Activated CD4-positive, alpha-beta T cell treated with anti-CD3 and anti-CD28 coated beads, Interleukin-10, Interleukin-2, amounts not matched to agents 100 ng/mL and 50 ng/mL, durations not matched to agents 16 hours and 8 hours (primary cell): ENCODE results near the gene UQCC3.

Experiments used
- DNase-seq: peaks from one replicate; pipeline ENCODE4 v3.0.0-alpha.2; 2020

Gene UQCC3

DNA sequence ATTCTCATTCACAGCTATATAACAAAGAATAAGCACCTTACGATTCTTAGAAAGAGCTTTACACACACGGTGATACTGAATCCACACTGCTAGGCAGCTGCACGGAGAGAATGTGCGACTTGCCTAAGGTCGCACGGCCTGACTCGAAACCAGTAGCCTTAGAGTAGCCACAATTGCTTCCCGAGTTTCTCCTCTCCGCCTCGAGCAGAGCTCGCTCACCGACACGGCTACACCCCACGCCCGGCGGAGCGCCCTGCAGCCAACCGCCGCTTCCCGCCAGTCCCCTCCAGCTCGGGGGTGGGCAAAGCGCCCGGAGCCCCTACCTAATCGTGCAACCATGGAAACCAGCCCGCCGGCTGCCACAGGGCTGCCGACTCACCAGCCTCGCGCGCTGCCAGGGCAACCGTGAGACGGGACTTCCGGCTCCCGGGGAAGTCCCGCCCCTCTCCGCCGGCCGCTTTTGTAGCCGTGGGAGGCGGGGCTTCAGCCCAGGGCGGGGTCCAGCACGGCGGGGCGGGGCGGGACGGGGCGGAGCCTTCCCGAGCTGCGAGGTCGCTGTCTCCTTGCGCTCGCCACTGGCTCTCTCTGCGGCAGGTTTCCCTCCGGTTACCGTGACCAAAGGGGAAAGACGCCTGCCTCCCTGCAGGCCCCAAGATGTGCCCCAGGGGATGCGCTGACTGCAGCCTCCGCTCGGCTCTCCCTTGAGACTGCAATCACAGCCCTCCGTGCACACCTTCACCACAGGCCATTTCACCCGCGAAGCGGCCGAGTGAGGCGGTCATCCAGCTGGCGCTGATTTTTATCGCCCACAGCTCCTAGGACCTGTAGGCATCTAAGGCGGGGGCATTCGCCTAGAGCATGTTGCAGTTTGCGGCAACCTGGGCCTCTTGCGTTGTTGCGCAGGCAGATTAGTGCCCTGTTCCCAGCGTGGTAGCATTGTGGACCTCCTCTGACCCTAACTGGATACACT lies 34.7 kb downstream of the UQCC3 start:
- DNase-seq = peak; percentile 97

DNA sequence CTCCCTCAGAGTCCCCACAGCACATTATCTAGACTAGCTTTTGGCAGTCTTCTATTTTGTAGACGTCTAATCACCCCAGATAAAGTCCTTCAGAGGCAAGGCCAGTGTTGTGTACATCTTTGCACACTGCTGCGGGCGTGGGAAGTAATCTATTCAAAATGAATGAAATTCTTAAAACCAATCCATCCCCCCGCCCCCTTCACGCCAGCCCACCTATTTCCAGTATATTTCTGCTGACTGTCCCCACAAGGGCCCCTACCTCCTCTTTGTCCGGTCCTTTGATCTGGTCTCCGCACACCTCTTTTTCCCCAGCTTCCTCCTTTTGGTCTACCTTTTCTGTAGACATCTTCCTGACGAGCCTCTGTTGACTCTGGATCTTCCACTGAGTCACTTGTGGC lies 35.4 kb downstream of the UQCC3 start:
- no peak for DNase-seq

DNA sequence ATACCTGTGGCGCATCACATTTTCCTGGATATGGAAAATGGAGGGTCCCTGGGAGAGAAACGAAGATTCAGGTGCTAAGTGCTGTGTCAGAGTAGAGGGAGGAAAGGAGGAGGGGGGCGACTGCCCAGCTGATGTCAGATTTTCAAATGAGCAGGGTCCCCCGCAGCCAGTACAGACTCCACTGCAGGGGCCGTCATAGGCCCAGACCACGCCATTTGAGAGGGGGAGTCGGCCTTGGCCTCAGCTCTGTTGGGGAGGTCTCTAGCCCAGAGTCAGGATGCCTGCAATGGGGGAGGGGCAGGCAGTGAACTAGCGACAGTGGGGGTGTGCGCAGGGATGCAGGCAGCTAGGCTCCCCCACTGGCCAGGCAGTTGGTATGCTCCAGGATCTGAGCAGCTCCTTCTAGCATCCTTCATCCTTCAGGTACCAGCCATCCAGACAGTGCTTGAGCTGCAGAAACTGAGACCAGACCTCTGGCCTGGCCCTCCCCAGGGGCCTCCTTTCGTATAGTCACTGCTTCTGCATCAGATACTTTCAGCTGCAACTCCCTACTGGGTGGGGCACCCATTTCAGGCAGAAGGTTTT lies 35.9 kb downstream of the UQCC3 start, which contains the start of the genes BSCL2 and GNG3:
Gene BSCL2 (minus strand): TSS at position 148 of the 585 bp plus-strand sequence. CDS start 229 bp downstream, outside the sequence.
Gene GNG3 (plus strand): TSS at position 400 of the 585 bp plus-strand sequence. CDS start 620 bp downstream, outside the sequence.
- DNase-seq = no peak

DNA sequence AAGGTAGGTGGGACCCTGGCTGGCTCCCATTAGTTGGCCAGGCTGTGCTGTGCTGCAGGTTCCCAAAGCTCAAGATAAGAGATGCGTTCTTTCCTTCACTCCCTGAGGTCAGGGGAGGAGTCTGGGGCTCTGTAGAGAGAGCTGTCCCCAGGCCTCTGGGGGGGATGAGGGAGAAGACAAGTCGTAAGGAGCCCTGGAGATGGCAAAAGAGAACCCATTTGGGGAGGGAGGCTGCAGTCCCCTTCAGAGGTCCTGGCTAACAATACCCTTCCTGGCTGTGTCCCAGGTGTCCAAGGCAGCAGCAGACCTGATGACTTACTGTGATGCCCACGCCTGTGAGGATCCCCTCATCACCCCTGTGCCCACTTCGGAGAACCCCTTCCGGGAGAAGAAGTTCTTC lies 36.9 kb downstream of the UQCC3 start:
- no peak for DNase-seq

DNA sequence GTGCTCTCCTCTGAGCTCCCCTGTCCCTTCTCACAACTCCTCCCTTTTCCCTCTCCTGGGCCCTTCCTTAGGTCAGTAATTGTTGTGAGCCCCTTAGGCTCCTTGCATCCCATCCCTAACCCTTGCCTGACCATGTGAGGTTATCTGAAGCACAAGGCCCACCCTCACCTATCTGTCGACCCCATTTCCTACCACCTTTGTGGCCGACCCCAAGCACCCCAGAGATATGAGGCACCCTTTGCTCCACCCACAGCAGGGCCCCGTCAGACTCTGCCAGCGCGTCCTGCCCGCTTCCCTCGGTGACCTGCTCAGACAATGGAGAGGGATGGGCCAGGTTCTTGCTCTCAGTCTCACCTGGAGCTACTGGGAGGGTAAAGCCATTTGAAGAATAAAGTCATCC lies 37.3 kb downstream of the UQCC3 start:
- DNase-seq = peak; percentile 43

DNA sequence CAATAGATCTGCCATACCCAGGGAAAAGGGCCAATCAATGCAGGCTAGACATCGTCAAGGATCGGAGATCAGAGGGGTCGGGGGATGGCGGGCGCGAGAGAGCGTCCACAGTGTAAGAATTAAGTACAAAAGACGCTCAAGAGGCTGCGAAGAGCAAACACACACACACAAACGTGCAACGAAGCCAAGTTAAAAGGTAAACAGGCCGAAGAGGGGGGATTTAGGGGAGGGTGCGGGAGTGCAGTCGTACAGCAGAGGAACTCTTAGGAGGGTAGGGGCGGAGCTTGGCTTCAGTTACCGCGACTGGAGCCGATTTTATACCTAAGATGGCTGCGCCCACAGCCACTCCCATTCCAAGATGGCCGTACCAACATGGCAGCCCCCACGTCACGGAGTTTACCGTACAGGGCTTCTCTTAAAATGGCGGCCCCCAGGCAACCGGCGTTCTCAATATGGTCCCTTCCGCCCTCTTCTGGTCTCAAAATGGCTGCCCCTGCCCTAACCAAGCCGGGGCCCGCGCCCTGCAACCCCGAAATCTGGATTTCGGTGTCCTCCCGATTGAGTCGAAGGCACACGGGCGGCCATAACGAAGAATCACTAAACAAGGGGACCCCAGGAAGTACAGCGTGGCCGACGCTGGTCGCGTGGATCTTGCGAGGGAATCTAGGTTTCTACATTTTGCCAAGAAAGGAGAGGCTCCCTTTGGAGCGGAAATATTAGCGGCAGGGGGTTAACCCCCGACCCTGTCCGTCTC lies 38.0 kb downstream of the UQCC3 start:
- peak; percentile 98 for DNase-seq

DNA sequence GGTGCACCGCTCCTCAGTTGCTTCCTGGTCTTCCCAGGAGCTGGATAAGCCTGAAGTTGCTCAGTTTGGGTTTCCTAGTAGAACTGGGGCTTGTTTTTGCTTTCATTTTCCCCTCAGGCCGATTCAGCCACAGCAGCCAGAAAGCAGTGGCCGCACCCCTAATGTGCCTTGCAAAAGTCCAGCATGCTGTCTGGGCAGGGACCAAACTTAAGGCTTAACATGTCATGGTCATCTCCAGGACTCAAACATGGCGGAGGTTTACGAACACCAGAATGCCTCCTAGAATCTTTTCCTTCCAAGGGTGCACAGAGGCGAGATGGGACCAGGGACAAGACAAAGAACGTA lies 38.5 kb downstream of the UQCC3 start:
- DNase-seq = no peak

DNA sequence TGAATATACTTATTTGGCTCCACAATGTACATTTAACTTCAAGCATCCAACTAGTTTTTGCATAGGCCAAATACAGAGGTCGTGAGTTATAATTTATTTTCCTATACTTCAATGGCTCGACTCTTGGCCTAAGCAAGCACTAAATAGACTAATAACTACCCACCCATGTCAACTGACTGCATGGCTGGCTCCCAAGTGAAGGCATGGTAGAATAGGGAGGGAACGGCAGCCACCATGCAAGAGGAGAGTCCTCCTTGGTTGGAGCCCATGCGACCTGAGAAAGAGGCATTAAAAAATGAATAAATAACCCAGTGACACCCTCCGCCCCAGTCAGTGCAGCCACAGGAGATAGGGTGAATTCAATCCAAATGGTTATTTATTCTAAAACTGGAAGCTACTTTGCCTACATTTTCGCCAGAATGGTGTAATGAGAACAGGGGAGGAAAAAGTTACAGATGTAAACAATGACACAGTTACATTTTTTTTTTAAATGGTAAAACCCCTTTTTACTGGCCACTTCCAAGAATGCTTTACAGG lies 40.9 kb downstream of the UQCC3 start:
- no peak for DNase-seq

DNA sequence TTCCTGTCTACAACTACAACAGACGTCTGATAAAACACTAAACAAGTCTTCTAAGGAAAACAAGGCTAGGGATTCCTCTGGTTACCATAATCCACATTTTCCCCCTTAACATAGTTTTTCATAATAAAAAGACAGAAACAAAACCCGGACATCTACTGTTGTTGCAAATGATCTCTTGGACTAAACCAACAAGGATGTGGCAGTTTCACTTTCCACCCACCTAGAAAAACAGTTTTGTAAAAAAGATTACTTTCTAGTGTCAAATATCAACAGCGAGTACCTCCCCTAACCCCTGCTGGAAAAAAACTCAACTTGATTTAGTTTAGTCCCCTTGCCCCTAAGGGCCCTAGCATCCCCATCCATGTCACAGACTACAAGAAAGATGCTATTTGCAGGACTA lies 41.4 kb downstream of the UQCC3 start:
- DNase-seq = no peak

DNA sequence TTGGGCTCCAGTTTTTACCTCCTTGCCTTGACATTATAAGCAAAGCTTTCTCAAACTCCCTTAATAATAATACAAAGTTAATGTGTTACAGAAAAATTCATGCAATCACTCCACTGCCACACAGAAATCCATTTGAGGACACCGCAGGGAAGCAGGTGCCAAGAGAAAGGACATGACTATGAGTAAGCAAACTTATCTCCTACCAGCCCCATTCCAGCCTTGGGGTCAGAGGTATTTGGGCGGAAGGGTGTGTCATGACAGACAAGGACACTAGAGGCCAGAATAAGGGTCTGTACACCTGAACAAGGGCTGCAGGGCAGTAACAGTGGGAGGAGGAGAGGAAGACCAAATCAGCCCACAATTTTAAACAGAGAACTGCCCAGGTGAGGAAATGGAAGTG lies 41.9 kb downstream of the UQCC3 start:
- no peak for DNase-seq

DNA sequence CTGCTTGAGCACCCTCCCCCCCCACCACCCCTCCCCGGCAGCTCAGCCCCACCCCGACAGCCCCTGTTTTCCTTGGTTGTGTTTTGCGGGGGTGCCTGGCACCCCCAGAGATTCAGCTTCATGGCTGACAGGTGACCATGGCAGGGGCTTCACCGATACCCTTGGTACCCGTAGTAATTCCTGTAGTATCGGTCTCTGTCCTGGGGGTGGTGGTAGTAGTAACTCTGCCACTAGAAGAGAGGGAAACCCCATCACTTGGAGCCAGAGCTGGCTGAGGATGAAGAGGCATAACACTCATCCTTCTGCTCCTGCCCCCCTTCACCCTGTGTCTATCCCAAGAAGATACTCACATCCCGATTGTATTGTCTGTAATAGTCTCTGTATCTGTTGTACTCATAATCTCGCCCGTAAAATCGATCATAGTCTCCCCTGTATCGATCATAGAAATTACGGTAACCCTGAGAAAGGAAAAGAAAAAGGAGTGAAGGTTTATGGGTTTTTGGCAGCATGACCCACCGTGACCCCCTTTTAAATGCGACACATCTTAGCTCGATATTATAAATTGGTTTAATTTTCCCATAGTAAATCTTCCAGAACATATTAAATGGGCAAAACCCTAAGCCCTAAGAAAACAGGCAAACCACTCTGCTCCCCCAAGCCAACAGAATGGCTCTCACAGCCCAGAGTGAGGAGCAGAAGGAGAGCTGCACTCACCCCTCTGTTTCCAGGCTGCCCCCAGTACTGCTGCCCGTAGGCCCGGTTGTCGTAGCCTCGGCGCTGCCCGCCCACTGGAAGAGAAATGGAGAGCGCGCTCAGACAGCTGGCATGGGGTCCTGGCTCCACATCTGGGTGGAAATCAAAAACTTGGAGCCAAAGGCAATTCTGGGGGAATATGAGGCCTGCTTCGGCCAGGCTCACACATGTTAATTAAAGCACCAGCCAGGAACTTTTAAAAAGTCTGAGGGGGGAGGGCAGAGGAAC lies 44.0 kb downstream of the UQCC3 start:
- DNase-seq = no peak

DNA sequence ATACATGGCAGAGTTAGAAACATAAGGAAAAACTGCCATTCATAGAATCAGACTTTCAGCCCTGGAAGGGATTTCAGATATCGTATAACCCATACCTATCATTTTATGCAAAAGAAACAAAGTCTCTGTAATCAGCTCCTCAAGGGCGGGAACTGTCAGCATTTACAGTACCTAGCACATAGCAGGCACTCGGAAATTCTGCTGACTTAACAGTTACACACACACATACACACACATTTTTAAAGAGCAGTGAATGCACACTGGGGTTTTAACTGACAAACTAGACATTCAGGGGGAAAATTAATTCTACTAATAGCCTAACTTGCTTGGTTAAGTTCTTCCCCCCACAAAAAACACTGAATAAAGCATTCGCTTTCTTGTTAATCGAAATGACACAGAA lies 44.7 kb downstream of the UQCC3 start:
- no peak for DNase-seq

DNA sequence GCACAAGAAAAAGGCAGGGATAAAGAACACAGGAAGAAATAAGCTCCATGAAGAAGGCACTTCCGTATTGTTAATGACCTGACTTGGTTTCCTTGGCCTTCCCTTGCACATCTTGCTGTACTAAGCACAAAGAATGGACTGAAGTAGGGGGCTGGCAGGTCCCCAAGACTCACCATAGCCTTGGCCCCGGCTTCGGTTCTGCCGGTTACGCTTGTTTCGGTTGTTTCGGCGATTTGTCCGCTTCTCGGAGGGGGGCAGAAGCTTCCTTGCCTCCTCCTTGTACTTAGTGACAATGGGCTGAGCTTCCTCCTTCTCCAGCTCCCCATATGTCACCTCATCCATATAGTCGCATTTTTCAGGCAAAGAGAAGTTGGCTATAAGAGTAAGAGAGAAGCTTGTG lies 45.3 kb downstream of the UQCC3 start:
- no peak for DNase-seq

DNA sequence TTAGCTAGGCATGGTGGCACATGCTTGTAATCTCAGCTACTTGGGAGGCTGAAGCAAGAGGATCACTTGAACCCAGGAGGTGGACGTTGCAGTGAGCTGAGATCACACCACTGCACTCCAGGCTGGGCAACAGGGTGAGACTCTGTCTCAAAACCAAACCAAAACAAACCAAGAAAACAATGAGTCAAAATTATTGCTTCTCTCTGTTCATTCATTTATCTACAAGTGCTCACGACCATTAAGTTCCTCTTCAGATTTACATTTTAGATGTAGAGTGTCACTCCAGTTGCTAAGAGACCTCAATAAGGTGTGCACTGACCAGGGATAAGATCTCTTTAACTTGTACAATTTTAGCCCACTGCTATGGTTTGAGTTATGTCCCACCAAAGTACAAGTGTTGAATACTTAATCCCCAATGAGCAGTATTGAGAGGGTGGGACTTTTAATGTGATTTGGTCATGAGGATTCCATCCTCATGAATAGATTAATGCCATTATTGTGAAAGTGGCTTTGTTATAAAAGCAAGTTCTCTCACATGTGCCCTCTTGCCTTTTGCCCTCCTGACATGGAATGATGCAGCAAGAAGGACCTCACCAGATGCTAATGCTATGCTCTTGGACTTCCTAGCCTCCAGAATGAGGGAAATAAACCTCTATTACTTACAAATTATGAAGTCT lies 48.0 kb downstream of the UQCC3 start:
- peak; percentile 40 for DNase-seq

DNA sequence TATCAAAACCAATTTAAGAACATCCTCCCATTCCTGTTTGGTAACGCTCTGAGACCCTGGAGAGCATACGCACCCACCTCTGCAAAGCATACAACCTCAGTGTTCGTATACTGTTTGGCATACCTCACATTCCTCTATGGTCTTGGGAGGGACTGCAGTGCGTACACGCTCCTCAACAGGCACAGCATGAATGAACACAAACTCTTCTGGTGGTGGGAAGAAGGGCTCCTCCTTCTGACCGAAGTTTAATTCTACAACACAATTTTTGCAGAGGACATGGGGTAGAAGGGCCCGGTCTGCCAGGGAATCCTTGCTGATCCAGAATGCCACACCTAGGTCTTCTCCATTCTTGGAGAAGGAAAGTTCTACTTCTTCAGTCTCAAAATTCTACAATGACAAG lies 50.5 kb downstream of the UQCC3 start:
- no peak for DNase-seq
